HepG2 (cell line): ENCODE measurements around the gene ZNF20. TPM values are rescaled to one million over a fixed set of nuclear protein-coding genes. Genes with fewer than 3 reads are reported as not detected.

Experiments
- BCL6 ChIP-seq: IDR thresholded peaks from 2 replicates; pipeline ENCODE4 v1.6.1; 2016; ENCODE audit warnings: missing genetic modification reagents, missing compliant biosample characterization
- CC2D1A ChIP-seq: sonication (generic); formaldehyde crosslinking; IDR thresholded peaks from 2 replicates; pipeline ENCODE4 v1.8.1; 2023; ENCODE audit warnings: mild to moderate bottlenecking, missing genetic modification reagents
- FOXJ3 ChIP-seq: sonication (generic); formaldehyde crosslinking; IDR thresholded peaks from 2 replicates; pipeline ENCODE4 v1.4.0; 2020; ENCODE audit warnings: missing genetic modification reagents, mild to moderate bottlenecking, borderline replicate concordance
- GFI1 ChIP-seq: sonication (generic); formaldehyde crosslinking; IDR thresholded peaks from 2 replicates; pipeline ENCODE4 v1.5.0; 2020; ENCODE audit warnings: missing genetic modification reagents, mild to moderate bottlenecking, borderline replicate concordance
- HIVEP1 ChIP-seq: sonication (generic); formaldehyde crosslinking; IDR thresholded peaks from 2 replicates; pipeline ENCODE4 v1.4.0; 2020; ENCODE audit warnings: mild to moderate bottlenecking, missing genetic modification reagents
- KAT8 ChIP-seq: IDR thresholded peaks from 2 replicates; pipeline ENCODE4 v1.6.1; 2016; ENCODE audit warnings: missing genetic modification reagents, missing compliant biosample characterization
- KDM4B ChIP-seq: sonication (generic); formaldehyde crosslinking; IDR thresholded peaks from 2 replicates; pipeline ENCODE4 v1.4.0; 2020; ENCODE audit warnings: missing genetic modification reagents
- KMT2B ChIP-seq: IDR thresholded peaks from 2 replicates; pipeline ENCODE4 v1.6.1; 2016; ENCODE audit warnings: missing genetic modification reagents, missing compliant biosample characterization
- NFIC ChIP-seq: IDR thresholded peaks from 2 replicates; pipeline ENCODE4 v1.6.1; 2012; ENCODE audit warnings: mild to moderate bottlenecking, low read length, inconsistent platforms
- NR2F1 ChIP-seq, 2 experiments: fragments of 450-650 bp in 1 of 2; formaldehyde crosslinking in 1 of 2; IDR thresholded peaks; 2 replicates each; pipeline versions ENCODE4 v1.5.0 to v1.6.1; 2016 to 2020; ENCODE audit warnings: mild to moderate bottlenecking in 1 of 2, missing compliant biosample characterization in 1 of 2, missing genetic modification reagents in 1 of 2, moderate library complexity in 1 of 2
- SOX5 ChIP-seq: IDR thresholded peaks from 2 replicates; pipeline ENCODE4 v1.6.1; 2016; ENCODE audit warnings: borderline replicate concordance
- ZNF263 ChIP-seq: sonication (generic); formaldehyde crosslinking; IDR thresholded peaks from 2 replicates; pipeline ENCODE4 v1.4.0; 2020; ENCODE audit warnings: missing genetic modification reagents
- ZNF274 ChIP-seq: sonication (generic); formaldehyde crosslinking; IDR thresholded peaks from 2 replicates; pipeline ENCODE4 v1.5.1; 2020; ENCODE audit warnings: mild to moderate bottlenecking, missing genetic modification reagents
- ZNF350 ChIP-seq: sonication (generic); formaldehyde crosslinking; IDR thresholded peaks from 2 replicates; pipeline ENCODE4 v1.4.0; 2020; ENCODE audit warnings: mild to moderate bottlenecking, low read depth, missing genetic modification reagents, borderline replicate concordance
- ZNF562 ChIP-seq: sonication (generic); formaldehyde crosslinking; IDR thresholded peaks from 2 replicates; pipeline ENCODE4 v1.8.0; 2022; ENCODE audit warnings: missing genetic modification reagents, borderline replicate concordance
- polyA plus RNA-seq, 8 experiments: library from polyadenylated mRNA; depleted of rRNA in 3 of 8; stranded (reverse) in 7 of 8; unstranded in 1 of 8; fragments of >200 nt; fragmentation: Illumina TruSeq in 4 of 8; extraction: Trizol in 4 of 8; gene quantifications; 2 replicates each; pipeline versions ENCODE4 v1.2.1 to v1.2.3, GENCODE V29; 2011 to 2016; ENCODE audit warnings: low read depth in 4 of 8, missing spikeins in 1 of 8, mixed read lengths in 1 of 8; ENCODE audit not compliant: insufficient read depth in 1 of 8
- total RNA-seq, 5 experiments: library from RNA; depleted of rRNA; stranded (reverse); fragments of >200 nt; fragmentation: Illumina TruSeq; extraction: Trizol; gene quantifications; 2 replicates each; pipeline ENCODE4 v1.2.3, GENCODE V29; 2016; ENCODE audit warnings: low read depth in 1 of 5
- TF ChIP-seq, protein P1 (sequence below): sonication (generic); formaldehyde crosslinking; IDR thresholded peaks from 2 replicates; pipeline ENCODE4 v1.4.0; 2020; ENCODE audit warnings: missing genetic modification reagents, borderline replicate concordance
- TF ChIP-seq, protein P2 (sequence below): sonication (generic); formaldehyde crosslinking; IDR thresholded peaks from 2 replicates; pipeline ENCODE4 v1.5.0; 2020; ENCODE audit warnings: mild to moderate bottlenecking, missing genetic modification reagents
- TF ChIP-seq, protein P3 (sequence below): IDR thresholded peaks from 2 replicates; pipeline ENCODE4 v1.6.1; 2018; ENCODE audit warnings: missing genetic modification reagents, mild to moderate bottlenecking, missing compliant biosample characterization

Gene ZNF20
- total and polyA plus RNA-seq, 2 of the 13 experiments (the other 11 are each of a cell fraction or from before 2014, with no cell fraction given): 1.6 to 8.0 TPM

DNA sequence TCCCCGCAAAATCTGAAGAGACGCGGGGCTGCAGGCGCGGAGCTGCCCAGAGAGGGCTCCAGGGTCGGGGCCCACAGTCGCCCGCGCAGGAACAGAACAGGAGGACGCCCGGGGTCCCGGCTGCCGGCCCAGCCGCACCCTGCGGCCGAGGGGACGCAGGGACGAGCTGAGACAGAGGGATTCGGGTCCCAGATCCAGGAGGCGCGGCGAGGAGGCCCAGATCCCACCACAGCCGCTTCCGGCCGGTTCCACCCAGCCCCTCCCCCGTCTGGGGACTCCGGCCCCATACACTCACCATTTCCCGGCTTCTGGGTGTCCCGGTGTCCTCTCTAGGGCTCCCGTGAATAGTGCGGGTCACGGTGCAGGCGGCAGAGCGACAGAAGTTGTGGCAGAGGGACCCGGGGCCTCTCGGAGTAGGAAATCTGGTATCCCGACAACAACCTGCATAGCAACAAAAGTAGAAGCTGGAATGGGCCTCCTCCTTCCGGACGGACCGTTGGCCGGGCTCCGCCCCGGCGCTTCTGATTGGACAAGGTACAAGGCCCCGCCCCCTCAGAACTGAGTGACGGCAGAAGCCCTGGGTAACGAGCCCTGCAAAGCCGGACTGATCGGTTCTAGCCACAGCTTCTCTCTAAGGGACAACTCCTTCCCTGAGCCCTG is at the start of gene ZNF20 (continued):
- no peak; the same call in 1 of the 2 replicates for TF ChIP-seq ZNF274
- TF ChIP-seq NR2F1 (CRISPR knock-in tag; IDR thresholded peaks at IDR 0.05): no peak
- TF ChIP-seq, protein P1, sequence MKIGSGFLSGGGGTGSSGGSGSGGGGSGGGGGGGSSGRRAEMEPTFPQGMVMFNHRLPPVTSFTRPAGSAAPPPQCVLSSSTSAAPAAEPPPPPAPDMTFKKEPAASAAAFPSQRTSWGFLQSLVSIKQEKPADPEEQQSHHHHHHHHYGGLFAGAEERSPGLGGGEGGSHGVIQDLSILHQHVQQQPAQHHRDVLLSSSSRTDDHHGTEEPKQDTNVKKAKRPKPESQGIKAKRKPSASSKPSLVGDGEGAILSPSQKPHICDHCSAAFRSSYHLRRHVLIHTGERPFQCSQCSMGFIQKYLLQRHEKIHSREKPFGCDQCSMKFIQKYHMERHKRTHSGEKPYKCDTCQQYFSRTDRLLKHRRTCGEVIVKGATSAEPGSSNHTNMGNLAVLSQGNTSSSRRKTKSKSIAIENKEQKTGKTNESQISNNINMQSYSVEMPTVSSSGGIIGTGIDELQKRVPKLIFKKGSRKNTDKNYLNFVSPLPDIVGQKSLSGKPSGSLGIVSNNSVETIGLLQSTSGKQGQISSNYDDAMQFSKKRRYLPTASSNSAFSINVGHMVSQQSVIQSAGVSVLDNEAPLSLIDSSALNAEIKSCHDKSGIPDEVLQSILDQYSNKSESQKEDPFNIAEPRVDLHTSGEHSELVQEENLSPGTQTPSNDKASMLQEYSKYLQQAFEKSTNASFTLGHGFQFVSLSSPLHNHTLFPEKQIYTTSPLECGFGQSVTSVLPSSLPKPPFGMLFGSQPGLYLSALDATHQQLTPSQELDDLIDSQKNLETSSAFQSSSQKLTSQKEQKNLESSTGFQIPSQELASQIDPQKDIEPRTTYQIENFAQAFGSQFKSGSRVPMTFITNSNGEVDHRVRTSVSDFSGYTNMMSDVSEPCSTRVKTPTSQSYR: peak; percentile 32; the same call in 1 of the 2 replicates
- TF ChIP-seq, protein P2, sequence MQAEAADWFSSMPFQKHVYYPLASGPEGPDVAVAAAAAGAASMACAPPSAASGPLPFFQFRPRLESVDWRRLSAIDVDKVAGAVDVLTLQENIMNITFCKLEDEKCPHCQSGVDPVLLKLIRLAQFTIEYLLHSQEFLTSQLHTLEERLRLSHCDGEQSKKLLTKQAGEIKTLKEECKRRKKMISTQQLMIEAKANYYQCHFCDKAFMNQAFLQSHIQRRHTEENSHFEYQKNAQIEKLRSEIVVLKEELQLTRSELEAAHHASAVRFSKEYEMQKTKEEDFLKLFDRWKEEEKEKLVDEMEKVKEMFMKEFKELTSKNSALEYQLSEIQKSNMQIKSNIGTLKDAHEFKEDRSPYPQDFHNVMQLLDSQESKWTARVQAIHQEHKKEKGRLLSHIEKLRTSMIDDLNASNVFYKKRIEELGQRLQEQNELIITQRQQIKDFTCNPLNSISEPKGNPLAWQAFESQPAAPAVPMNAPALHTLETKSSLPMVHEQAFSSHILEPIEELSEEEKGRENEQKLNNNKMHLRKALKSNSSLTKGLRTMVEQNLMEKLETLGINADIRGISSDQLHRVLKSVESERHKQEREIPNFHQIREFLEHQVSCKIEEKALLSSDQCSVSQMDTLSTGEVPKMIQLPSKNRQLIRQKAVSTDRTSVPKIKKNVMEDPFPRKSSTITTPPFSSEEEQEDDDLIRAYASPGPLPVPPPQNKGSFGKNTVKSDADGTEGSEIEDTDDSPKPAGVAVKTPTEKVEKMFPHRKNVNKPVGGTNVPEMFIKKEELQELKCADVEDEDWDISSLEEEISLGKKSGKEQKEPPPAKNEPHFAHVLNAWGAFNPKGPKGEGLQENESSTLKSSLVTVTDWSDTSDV: no peak
- no peak for TF ChIP-seq CC2D1A (CRISPR knock-in tag)
- no peak for TF ChIP-seq HIVEP1
- peak; percentile 64; the same call in 1 of the 2 replicates for TF ChIP-seq GFI1 (CRISPR knock-in tag)
- no peak for TF ChIP-seq BCL6 (CRISPR knock-in tag)
- no peak for TF ChIP-seq KDM4B (CRISPR knock-in tag)
- peak; percentile 56; the same call in 1 of the 2 replicates for TF ChIP-seq ZNF350 (CRISPR knock-in tag)
- TF ChIP-seq, protein P3, sequence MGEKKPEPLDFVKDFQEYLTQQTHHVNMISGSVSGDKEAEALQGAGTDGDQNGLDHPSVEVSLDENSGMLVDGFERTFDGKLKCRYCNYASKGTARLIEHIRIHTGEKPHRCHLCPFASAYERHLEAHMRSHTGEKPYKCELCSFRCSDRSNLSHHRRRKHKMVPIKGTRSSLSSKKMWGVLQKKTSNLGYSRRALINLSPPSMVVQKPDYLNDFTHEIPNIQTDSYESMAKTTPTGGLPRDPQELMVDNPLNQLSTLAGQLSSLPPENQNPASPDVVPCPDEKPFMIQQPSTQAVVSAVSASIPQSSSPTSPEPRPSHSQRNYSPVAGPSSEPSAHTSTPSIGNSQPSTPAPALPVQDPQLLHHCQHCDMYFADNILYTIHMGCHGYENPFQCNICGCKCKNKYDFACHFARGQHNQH (CRISPR knock-in tag): 0 out of 2 replicates have a peak, but pooled peaks have one; percentile 27
- TF ChIP-seq KMT2B (CRISPR knock-in tag): no peak
- TF ChIP-seq SOX5 (CRISPR knock-in tag): no peak
- TF ChIP-seq KAT8 (CRISPR knock-in tag): peak; percentile 72
- peak; percentile 64 for TF ChIP-seq FOXJ3 (CRISPR knock-in tag)
- no peak for TF ChIP-seq ZNF263 (CRISPR knock-in tag)
- TF ChIP-seq ZNF562 (CRISPR knock-in tag): no peak
- TF ChIP-seq NFIC: no peak
